Measurements from ENCODE around the gene RPL29. TPM values are rescaled to one million over a fixed set of nuclear protein-coding genes. Genes with fewer than 3 reads are reported as not detected.

Gene RPL29
- total and polyA plus RNA-seq, 2 of the 13 experiments (the other 11 are each of a cell fraction or from before 2014, with no cell fraction given), result 1,348 to 2,263 TPM

DNA sequence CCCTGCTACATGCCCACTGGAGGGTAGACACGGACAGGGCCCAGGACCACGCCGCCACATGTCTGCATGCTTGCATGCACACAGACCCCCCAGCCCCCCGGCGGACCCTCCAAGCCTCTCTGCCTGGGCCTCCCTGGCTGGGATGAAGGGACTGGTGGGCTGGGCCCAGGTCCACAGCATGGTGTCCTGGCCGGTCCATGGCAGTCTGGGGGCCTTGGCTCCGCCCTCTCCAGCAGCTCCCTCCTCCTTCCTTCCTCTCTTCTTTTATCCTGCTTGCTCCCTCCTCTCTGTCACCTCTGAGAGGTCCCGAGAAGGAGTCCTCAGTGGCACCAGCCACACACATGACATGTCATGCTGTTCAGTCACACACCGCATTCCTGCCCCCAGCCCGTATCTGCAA, 36.2 kb upstream of the RPL29 start:
- intact Hi-C loops (cut with micrococcal nuclease; ENCODE audit: unreplicated experiment), result no loop called here
- WGBS (ENCODE audit: low lambda C conversion rate), result 87% methylated on average over 6 of the region's 10 CpGs
- no peak overlapping the region for H3K4me2 ChIP-seq (ENCODE audit: low read depth, low read length)
- in situ Hi-C loops (cut with HindIII; ENCODE audit: extremely low pct_ligation_motif_present, low pct_unique_long_range_greater_than_20kb), result no loop called here
- ChIA-PET CTCF (ENCODE audit: low intra/inter-chr PET ratio, low total read pairs) (no interaction called here), POLR2A (interaction anchor here (1.8 kb wide), 1 partner anchor 36 kb away, joined by 7 read pairs; the partner anchor contains the start of gene RPL29)
- peaks cover 78% of the 10 kb centered on the region for H3K4me1 ChIP-seq (ENCODE audit: insufficient read depth, low read length)
- TF ChIP-seq, protein P1, sequence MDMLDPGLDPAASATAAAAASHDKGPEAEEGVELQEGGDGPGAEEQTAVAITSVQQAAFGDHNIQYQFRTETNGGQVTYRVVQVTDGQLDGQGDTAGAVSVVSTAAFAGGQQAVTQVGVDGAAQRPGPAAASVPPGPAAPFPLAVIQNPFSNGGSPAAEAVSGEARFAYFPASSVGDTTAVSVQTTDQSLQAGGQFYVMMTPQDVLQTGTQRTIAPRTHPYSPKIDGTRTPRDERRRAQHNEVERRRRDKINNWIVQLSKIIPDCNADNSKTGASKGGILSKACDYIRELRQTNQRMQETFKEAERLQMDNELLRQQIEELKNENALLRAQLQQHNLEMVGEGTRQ (IDR thresholded peaks at IDR 0.05; ENCODE audit: low read depth, low read length), result no peak
- TF ChIP-seq, protein P1 (CRISPR knock-in tag; IDR thresholded peaks at IDR 0.05; ENCODE audit: borderline replicate concordance), result no peak
- TF ChIP-seq, protein P2, sequence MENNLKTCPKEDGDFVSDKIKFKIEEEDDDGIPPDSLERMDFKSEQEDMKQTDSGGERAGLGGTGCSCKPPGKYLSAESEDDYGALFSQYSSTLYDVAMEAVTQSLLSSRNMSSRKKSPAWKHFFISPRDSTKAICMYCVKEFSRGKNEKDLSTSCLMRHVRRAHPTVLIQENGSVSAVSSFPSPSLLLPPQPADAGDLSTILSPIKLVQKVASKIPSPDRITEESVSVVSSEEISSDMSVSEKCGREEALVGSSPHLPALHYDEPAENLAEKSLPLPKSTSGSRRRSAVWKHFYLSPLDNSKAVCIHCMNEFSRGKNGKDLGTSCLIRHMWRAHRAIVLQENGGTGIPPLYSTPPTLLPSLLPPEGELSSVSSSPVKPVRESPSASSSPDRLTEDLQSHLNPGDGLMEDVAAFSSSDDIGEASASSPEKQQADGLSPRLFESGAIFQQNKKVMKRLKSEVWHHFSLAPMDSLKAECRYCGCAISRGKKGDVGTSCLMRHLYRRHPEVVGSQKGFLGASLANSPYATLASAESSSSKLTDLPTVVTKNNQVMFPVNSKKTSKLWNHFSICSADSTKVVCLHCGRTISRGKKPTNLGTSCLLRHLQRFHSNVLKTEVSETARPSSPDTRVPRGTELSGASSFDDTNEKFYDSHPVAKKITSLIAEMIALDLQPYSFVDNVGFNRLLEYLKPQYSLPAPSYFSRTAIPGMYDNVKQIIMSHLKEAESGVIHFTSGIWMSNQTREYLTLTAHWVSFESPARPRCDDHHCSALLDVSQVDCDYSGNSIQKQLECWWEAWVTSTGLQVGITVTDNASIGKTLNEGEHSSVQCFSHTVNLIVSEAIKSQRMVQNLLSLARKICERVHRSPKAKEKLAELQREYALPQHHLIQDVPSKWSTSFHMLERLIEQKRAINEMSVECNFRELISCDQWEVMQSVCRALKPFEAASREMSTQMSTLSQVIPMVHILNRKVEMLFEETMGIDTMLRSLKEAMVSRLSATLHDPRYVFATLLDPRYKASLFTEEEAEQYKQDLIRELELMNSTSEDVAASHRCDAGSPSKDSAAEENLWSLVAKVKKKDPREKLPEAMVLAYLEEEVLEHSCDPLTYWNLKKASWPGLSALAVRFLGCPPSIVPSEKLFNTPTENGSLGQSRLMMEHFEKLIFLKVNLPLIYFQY (CRISPR knock-in tag; IDR thresholded peaks at IDR 0.05; ENCODE audit: borderline replicate concordance), result no peak
- TF ChIP-seq POLR2G (IDR thresholded peaks at IDR 0.05; ENCODE audit: low read depth, low read length) (no peak), POLR2AphosphoS2 (IDR thresholded peaks at IDR 0.05; ENCODE audit: low read depth, low read length) (no peak), ZNF839 (CRISPR knock-in tag; IDR thresholded peaks at IDR 0.05; ENCODE audit: borderline replicate concordance) (no peak), TAF15 (IDR thresholded peaks at IDR 0.05; ENCODE audit: low read depth, low read length, poor library complexity, severe bottlenecking) (no peak)
- TF ChIP-seq, protein P3, sequence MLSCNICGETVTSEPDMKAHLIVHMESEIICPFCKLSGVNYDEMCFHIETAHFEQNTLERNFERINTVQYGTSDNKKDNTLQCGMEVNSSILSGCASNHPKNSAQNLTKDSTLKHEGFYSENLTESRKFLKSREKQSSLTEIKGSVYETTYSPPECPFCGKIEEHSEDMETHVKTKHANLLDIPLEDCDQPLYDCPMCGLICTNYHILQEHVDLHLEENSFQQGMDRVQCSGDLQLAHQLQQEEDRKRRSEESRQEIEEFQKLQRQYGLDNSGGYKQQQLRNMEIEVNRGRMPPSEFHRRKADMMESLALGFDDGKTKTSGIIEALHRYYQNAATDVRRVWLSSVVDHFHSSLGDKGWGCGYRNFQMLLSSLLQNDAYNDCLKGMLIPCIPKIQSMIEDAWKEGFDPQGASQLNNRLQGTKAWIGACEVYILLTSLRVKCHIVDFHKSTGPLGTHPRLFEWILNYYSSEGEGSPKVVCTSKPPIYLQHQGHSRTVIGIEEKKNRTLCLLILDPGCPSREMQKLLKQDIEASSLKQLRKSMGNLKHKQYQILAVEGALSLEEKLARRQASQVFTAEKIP (CRISPR knock-in tag; IDR thresholded peaks at IDR 0.05; ENCODE audit: borderline replicate concordance), result no peak
- 0 out of 5 replicates have a peak, but pooled peaks cover 0 to 1% of the 10 kb centered on the region in 2 experiments for H3K27me3 ChIP-seq (ENCODE audit: control insufficient read depth in 1 of 2, insufficient read depth in 2 of 2, low read length in 2 of 2)
- no peaks in the 10 kb centered on the region for H3K9me3 ChIP-seq (ENCODE audit: low read length)
- BruUV-seq (replicated peaks), result no TSS peak
- no peak overlapping the region for H2AFZ ChIP-seq (ENCODE audit: low read length)
- H4K20me1 ChIP-seq (ENCODE audit: insufficient read depth, low read length), result no peaks in the 10 kb centered on the region
- ATAC-seq (no peak), FAIRE-seq (no peak), DNase-seq (ENCODE audit: low spot score) (no peak)
- H3K4me3 ChIP-seq (replicated peaks in 1 of 3; ENCODE audit: insufficient read depth in 1 of 3, low read depth in 2 of 3, low read length in 3 of 3), result no peak overlapping the region
- no peak overlapping the region for H3K27ac ChIP-seq (ENCODE audit: extremely low read length, insufficient read depth, low read length)
- H3K9ac ChIP-seq (ENCODE audit: insufficient read depth, low read depth, low read length), result no peak overlapping the region
- no peaks in the 10 kb centered on the region for H3K79me2 ChIP-seq (ENCODE audit: insufficient read depth, low read length)
- no peaks in the 10 kb centered on the region for H3K36me3 ChIP-seq (replicated peaks in 1 of 2; ENCODE audit: control insufficient read depth in 1 of 2, insufficient read depth in 2 of 2, low read length in 2 of 2)

Measured in HepG2 (cell line).